ENCODE data around the gene SLC5A2.

The SLC5A2 gene

GRCh38 chr16:31460582-31461002 is 22.3 kb upstream of the SLC5A2 start:
- no peak for DNase-seq

- DNase-seq: no peak
These were observed 21.6 kb upstream of the SLC5A2 start for GRCh38 chr16:31461201-31461920.

- no peak for DNase-seq
These were observed 20.8 kb upstream of the SLC5A2 start for GRCh38 chr16:31461921-31462804.

GRCh38 chr16:31464348-31464769 is 18.6 kb upstream of the SLC5A2 start:
- DNase-seq: no peak

- no peak for DNase-seq
These were observed 18.1 kb upstream of the SLC5A2 start for GRCh38 chr16:31464781-31465260.

GRCh38 chr16:31465788-31466370 is 17.0 kb upstream of the SLC5A2 start:
- no peak for DNase-seq

GRCh38 chr16:31466381-31466841 is 16.5 kb upstream of the SLC5A2 start:
- no peak for DNase-seq

- no peak for DNase-seq
These were observed 15.7 kb upstream of the SLC5A2 start for GRCh38 chr16:31467151-31467773.

- no peak for DNase-seq
These were observed 15.1 kb upstream of the SLC5A2 start for GRCh38 chr16:31467858-31468257.

- DNase-seq: no peak
These were observed 12.3 kb upstream of the SLC5A2 start for GRCh38 chr16:31470615-31471014.

- DNase-seq: no peak
These were observed 11.6 kb upstream of the SLC5A2 start for GRCh38 chr16:31471241-31471874.

- DNase-seq: no peak
These were observed 10.8 kb upstream of the SLC5A2 start, which contains the start of gene TGFB1I1 for GRCh38 chr16:31471875-31472708. Gene TGFB1I1 (plus strand): TSS chr16:31472152. CDS start chr16:31472189, 37 bp downstream.

- no peak for DNase-seq
These were observed 10.2 kb upstream of the SLC5A2 start for GRCh38 chr16:31472709-31473203.

GRCh38 chr16:31473264-31473984 is 9.5 kb upstream of the SLC5A2 start:
- no peak for DNase-seq

GRCh38 chr16:31474173-31474714 is 8.7 kb upstream of the SLC5A2 start:
- no peak for DNase-seq

GRCh38 chr16:31474773-31475738 is 7.9 kb upstream of the SLC5A2 start:
- DNase-seq: no peak

GRCh38 chr16:31475946-31476302 is 7.0 kb upstream of the SLC5A2 start:
- no peak for DNase-seq

GRCh38 chr16:31476303-31477219 is 6.4 kb upstream of the SLC5A2 start:
- no peak for DNase-seq
